Stimulated activated CD8-positive, alpha-beta memory T cell treated with anti-CD3 and anti-CD28 coated beads, Interleukin-4, amount 100 ng/mL, for 48 hours (primary cell): ENCODE measurements around the gene MAGIX.
"Not testable (repeated sequence)": the region's sequence is repeated elsewhere in the genome, so short reads cannot be mapped to it uniquely, and the experiment has no call there.

Experiments
- DNase-seq: peaks from one replicate; pipeline ENCODE4 v3.0.0-alpha.2; 2020

The MAGIX gene

GRCh38 chrX:49163555-49164419, 1.2 kb downstream of the MAGIX start:
- DNase-seq, result peak; percentile 81

GRCh38 chrX:49164589-49165360, 2.2 kb downstream of the MAGIX start:
- no peak for DNase-seq

- peak; percentile 79 for DNase-seq
These were observed 3.6 kb downstream of the MAGIX start for GRCh38 chrX:49165901-49166881.

- peak; percentile 75 for DNase-seq
These were observed 4.6 kb downstream of the MAGIX start for GRCh38 chrX:49166914-49167739.

- DNase-seq, result no peak
These were observed 5.2 kb downstream of the MAGIX start for GRCh38 chrX:49167740-49168108.

GRCh38 chrX:49171752-49172279, 9.3 kb downstream of the MAGIX start, which contains the start of gene PLP2:
Gene PLP2 (plus strand): TSS chrX:49171898. CDS start chrX:49172001, 103 bp downstream.
- peak; percentile 82 for DNase-seq

GRCh38 chrX:49172280-49172780, 9.8 kb downstream of the MAGIX start:
- DNase-seq, result peak; percentile 79

GRCh38 chrX:49173544-49173943, 11.0 kb downstream of the MAGIX start:
- not testable (repeated sequence) for DNase-seq

- DNase-seq, result no peak
These were observed 12.2 kb downstream of the MAGIX start for GRCh38 chrX:49174723-49175122.

- DNase-seq, result no peak
These were observed 13.1 kb downstream of the MAGIX start for GRCh38 chrX:49175435-49176274.

- DNase-seq, result no peak
These were observed 14.1 kb downstream of the MAGIX start for GRCh38 chrX:49176421-49177326.

GRCh38 chrX:49177338-49177833, 14.8 kb downstream of the MAGIX start:
- DNase-seq, result no peak

GRCh38 chrX:49177873-49178480, 15.4 kb downstream of the MAGIX start:
- no peak for DNase-seq

- no peak for DNase-seq
These were observed 16.0 kb downstream of the MAGIX start for GRCh38 chrX:49178537-49178936.

- DNase-seq, result no peak
These were observed 16.8 kb downstream of the MAGIX start for GRCh38 chrX:49179358-49179757.

- DNase-seq, result no peak
These were observed 21.2 kb downstream of the MAGIX start for GRCh38 chrX:49183701-49184281.

- peak; percentile 65 for DNase-seq
These were observed 22.0 kb downstream of the MAGIX start for GRCh38 chrX:49184294-49185281.
